ENCODE data around the gene CCNJL. TPM values are rescaled to one million over a fixed set of nuclear protein-coding genes. Genes with fewer than 3 reads are reported as not detected.

The CCNJL gene
- total and polyA plus RNA-seq, 2 donors (not counting 1 experiment from before 2014, with no cell fraction given): 0.03 to 0.67 TPM

DNA sequence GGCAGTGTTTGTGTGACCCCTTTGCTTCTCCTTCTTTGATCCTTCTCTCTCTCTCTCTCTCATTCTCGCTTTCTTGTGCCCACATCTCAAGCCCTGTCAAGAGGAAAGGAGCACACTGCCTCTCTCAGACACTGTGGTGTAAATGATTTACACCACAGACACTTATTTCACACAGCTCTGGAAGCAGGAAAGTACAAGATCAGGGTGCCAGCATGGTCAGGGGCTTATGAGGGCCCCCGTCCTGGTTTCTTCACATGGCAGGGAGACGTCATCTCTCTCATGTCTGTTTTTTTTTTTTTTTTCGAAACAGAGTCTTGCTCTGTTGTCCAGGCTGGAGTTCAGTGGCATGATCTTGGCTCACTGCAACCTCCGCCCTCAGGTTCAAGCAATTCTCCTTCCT, 76.6 kb downstream of the CCNJL start:
- Histone ChIP-seq H3K27me3 (replicated peaks in 1 of 4; ENCODE audit: control extremely low read depth in 1 of 4, control insufficient read depth in 3 of 4, insufficient read depth in 4 of 4, low read length in 3 of 4) (peaks cover 0 to 3% (median 0%) of the 10 kb centered on the region in 4 experiments), H3K4me2 (replicated peaks; ENCODE audit: low read depth, low read length, poor library complexity, severe bottlenecking) (no peak overlapping the region), H3K4me3 (ENCODE audit: control extremely low read depth in 1 of 5, extremely low read depth in 1 of 5, insufficient read depth in 1 of 5, low read depth in 2 of 5, low read length in 4 of 5) (no peak overlapping the region), H3K4me1 (ENCODE audit: control insufficient read depth in 2 of 2, insufficient read depth in 2 of 2, low read length in 2 of 2) (no peaks in the 10 kb centered on the region), H3K27ac (ENCODE audit: low read length in 2 of 2) (no peak overlapping the region), H3K9me3 (ENCODE audit: control extremely low read depth in 1 of 3, control insufficient read depth in 2 of 3, insufficient read depth in 1 of 3, low read length in 2 of 3) (no peaks in the 10 kb centered on the region), H3K9ac (ENCODE audit: low read length) (no peak overlapping the region), H3K79me2 (ENCODE audit: control insufficient read depth, insufficient read depth, low read length) (no peaks in the 10 kb centered on the region), H4K20me1 (ENCODE audit: control insufficient read depth, insufficient read depth, low read length, poor library complexity, severe bottlenecking) (no peaks in the 10 kb centered on the region), H3K36me3 (replicated peaks in 1 of 2; ENCODE audit: control extremely low read depth in 1 of 2, control insufficient read depth in 1 of 2, extremely low read depth in 1 of 2, insufficient read depth in 2 of 2, low read length in 1 of 2) (no peaks in the 10 kb centered on the region), H2AFZ (ENCODE audit: insufficient read depth, low read depth, low read length, poor library complexity, severe bottlenecking) (no peak overlapping the region)
- DNase-seq: no peak
- WGBS (ENCODE audit: insufficient coverage): 91% methylated on average over 2 of the region's 5 CpGs
- Mint-ChIP-seq H3K9me3 (ENCODE audit: insufficient read depth) (no peaks in the 10 kb centered on the region), H3K27me3 (peaks cover 9% of the 10 kb centered on the region), H3K27ac (no peak overlapping the region), H3K4me1 (peaks cover 3% of the 10 kb centered on the region), H3K4me3 (no peak overlapping the region)
- CTCF ChIA-PET: no interaction called here
- no peak for TF ChIP-seq CTCF (IDR thresholded peaks at IDR 0.05)
- TF ChIP-seq EZH2 (IDR thresholded peaks at IDR 0.05; ENCODE audit: borderline replicate concordance, insufficient read depth, low read depth, low read length, poor library complexity, severe bottlenecking): no peak
- ATAC-seq (ENCODE audit: low read depth): no peak
- POLR2A ChIA-PET: no interaction called here
- intact Hi-C loops (cut with micrococcal nuclease): no loop called here

- H3K27me3 ChIP-seq (replicated peaks in 1 of 4; ENCODE audit: control extremely low read depth in 1 of 4, control insufficient read depth in 3 of 4, insufficient read depth in 4 of 4, low read length in 3 of 4): no peaks in the 10 kb centered on the region
- peaks cover 5% of the 10 kb centered on the region for H3K27me3 Mint-ChIP-seq
Measured at GRCh38 chr5:160233215-160233614, 79.1 kb downstream of the CCNJL start.

More at GRCh38 chr5:160233215-160233614, 79.1 kb downstream of the CCNJL start:
- no peak overlapping the region for H3K4me2 ChIP-seq (replicated peaks; ENCODE audit: low read depth, low read length, poor library complexity, severe bottlenecking)
- DNase-seq (no peak), ATAC-seq (ENCODE audit: low read depth) (no peak)
- no peak overlapping the region for H2AFZ ChIP-seq (ENCODE audit: insufficient read depth, low read depth, low read length, poor library complexity, severe bottlenecking)
- Mint-ChIP-seq H3K27ac (no peak overlapping the region), H3K4me1 (peaks cover 3% of the 10 kb centered on the region), H3K9me3 (ENCODE audit: insufficient read depth) (no peaks in the 10 kb centered on the region), H3K4me3 (no peak overlapping the region)
- no peaks in the 10 kb centered on the region for H3K36me3 ChIP-seq (replicated peaks in 1 of 2; ENCODE audit: control extremely low read depth in 1 of 2, control insufficient read depth in 1 of 2, extremely low read depth in 1 of 2, insufficient read depth in 2 of 2, low read length in 1 of 2)
- TF ChIP-seq CTCF (IDR thresholded peaks at IDR 0.05) (no peak), EZH2 (IDR thresholded peaks at IDR 0.05; ENCODE audit: borderline replicate concordance, insufficient read depth, low read depth, low read length, poor library complexity, severe bottlenecking) (no peak)
- H3K4me1 ChIP-seq (ENCODE audit: control insufficient read depth in 2 of 2, insufficient read depth in 2 of 2, low read length in 2 of 2): no peaks in the 10 kb centered on the region
- no peak overlapping the region for H3K9ac ChIP-seq (ENCODE audit: low read length)
- H3K27ac ChIP-seq (ENCODE audit: low read length in 2 of 2): no peak overlapping the region
- H3K9me3 ChIP-seq (ENCODE audit: control extremely low read depth in 1 of 3, control insufficient read depth in 2 of 3, insufficient read depth in 1 of 3, low read length in 2 of 3): no peaks in the 10 kb centered on the region
- POLR2A ChIA-PET: no interaction called here
- H3K4me3 ChIP-seq (ENCODE audit: control extremely low read depth in 1 of 5, extremely low read depth in 1 of 5, insufficient read depth in 1 of 5, low read depth in 2 of 5, low read length in 4 of 5): no peak overlapping the region
- no peaks in the 10 kb centered on the region for H4K20me1 ChIP-seq (ENCODE audit: control insufficient read depth, insufficient read depth, low read length, poor library complexity, severe bottlenecking)
- CTCF ChIA-PET: no interaction called here
- H3K79me2 ChIP-seq (ENCODE audit: control insufficient read depth, insufficient read depth, low read length): no peaks in the 10 kb centered on the region
- intact Hi-C loops (cut with micrococcal nuclease): no loop called here
- WGBS (ENCODE audit: insufficient coverage): 98% methylated on average over 5 of the region's 5 CpGs

Data from B cell (primary cell).